GM21360 (cell line): Measurements from ENCODE around the gene TAF5L.
"Not testable (repeated sequence)": the region's sequence is repeated elsewhere in the genome, so short reads cannot be mapped to it uniquely, and the experiment has no call there.

ENCODE experiments used
- ATAC-seq: cut with Tn5 transposase; IDR thresholded peaks from one replicate; pipeline ENCODE4 v1.9.1; 2021; ENCODE audit warnings: mild to moderate bottlenecking, moderate library complexity; ENCODE audit not compliant: unreplicated experiment

The TAF5L gene

GRCh38 chr1:229572286-229572685, 53.6 kb downstream of the TAF5L start:
- no peak for ATAC-seq

GRCh38 chr1:229570891-229571516, 54.9 kb downstream of the TAF5L start:
- ATAC-seq, result no peak

- ATAC-seq, result no peak
Measured at GRCh38 chr1:229570305-229570704, 55.6 kb downstream of the TAF5L start.

GRCh38 chr1:229567109-229567868, 58.6 kb downstream of the TAF5L start:
- no peak for ATAC-seq

GRCh38 chr1:229563701-229564100, 62.2 kb downstream of the TAF5L start:
- no peak for ATAC-seq

GRCh38 chr1:229563241-229563640, 62.7 kb downstream of the TAF5L start:
- no peak for ATAC-seq

- ATAC-seq, result no peak
Measured at GRCh38 chr1:229562686-229563085, 63.2 kb downstream of the TAF5L start.

- ATAC-seq, result no peak
Measured at GRCh38 chr1:229561141-229561540, 64.8 kb downstream of the TAF5L start.

GRCh38 chr1:229560124-229560523, 65.8 kb downstream of the TAF5L start:
- ATAC-seq, result not testable (repeated sequence)

GRCh38 chr1:229559336-229559801, 66.6 kb downstream of the TAF5L start:
- ATAC-seq, result not testable (repeated sequence)

- peak; percentile 74 for ATAC-seq
Measured at GRCh38 chr1:229558460-229559335, 67.2 kb downstream of the TAF5L start, which contains the start of gene ABCB10. TSS of gene ABCB10 (minus strand) at chr1:229558707. CDS start at chr1:229558652, 55 bp downstream.

GRCh38 chr1:229557913-229558414, 68.0 kb downstream of the TAF5L start:
- ATAC-seq, result peak; percentile 28

GRCh38 chr1:229557200-229557850, 68.6 kb downstream of the TAF5L start:
- no peak for ATAC-seq

GRCh38 chr1:229554886-229555621, 70.9 kb downstream of the TAF5L start:
- ATAC-seq, result no peak

GRCh38 chr1:229553621-229554130, 72.2 kb downstream of the TAF5L start:
- ATAC-seq, result no peak

GRCh38 chr1:229552732-229553131, 73.2 kb downstream of the TAF5L start:
- no peak for ATAC-seq

GRCh38 chr1:229550812-229551567, 74.9 kb downstream of the TAF5L start:
- no peak for ATAC-seq

GRCh38 chr1:229547542-229547941, 78.4 kb downstream of the TAF5L start:
- ATAC-seq, result no peak

- no peak for ATAC-seq
Measured at GRCh38 chr1:229544587-229544986, 81.3 kb downstream of the TAF5L start.
